Activated T-cell treated with anti-CD3 and anti-CD28 coated beads, Interleukin-2, amount 50 U/mL, for 72 hours (primary cell): ENCODE data around the gene INHA. TPM values are rescaled to one million over a fixed set of nuclear protein-coding genes. Genes with fewer than 3 reads are reported as not detected.
A peak's percentile ranks its signal among the peaks of the same experiment; 100 is the strongest.

Experiments used
- ATAC-seq, 2 donors: fragments of 150-1000 bp; cut with Tn5 transposase; replicated peaks in 1 of 2; 2 replicates each; pipeline ENCODE4 v1.10.0; 2021; ENCODE audit warnings: moderate library complexity in 2 of 2, mild to moderate bottlenecking in 1 of 2
- DNase-seq, 2 donors: peaks; one replicate each; pipeline ENCODE4 v3.0.0; 2021 to 2022; ENCODE audit warnings: mixed read lengths in 1 of 2
- H3K27ac Mint-ChIP-seq: one replicate; pipeline ENCODE4 v1.8.0; 2022; ENCODE audit warnings: mild to moderate bottlenecking, moderate library complexity, mixed read lengths
- H3K27me3 Mint-ChIP-seq: one replicate; pipeline ENCODE4 v1.8.0; 2022; ENCODE audit warnings: low read depth, mixed read lengths
- H3K36me3 Mint-ChIP-seq, 2 donors: one replicate each; pipeline ENCODE4 v1.8.0; 2022; ENCODE audit warnings: mixed read lengths in 2 of 2, mild to moderate bottlenecking in 1 of 2; ENCODE audit not compliant: insufficient read depth in 2 of 2
- H3K4me1 Mint-ChIP-seq: one replicate; pipeline ENCODE4 v1.8.0; 2022; ENCODE audit warnings: low read depth, mixed read lengths
- H3K4me3 Mint-ChIP-seq, 2 donors: one replicate each; pipeline ENCODE4 v1.8.0; 2022; ENCODE audit warnings: mild to moderate bottlenecking in 2 of 2, mixed read lengths in 2 of 2, moderate library complexity in 2 of 2
- H3K9me3 Mint-ChIP-seq, 2 donors: one replicate each; pipeline ENCODE4 v1.8.0; 2022; ENCODE audit warnings: mixed read lengths in 2 of 2
- total RNA-seq, 2 donors: library from RNA; stranded (reverse); gene quantifications; one replicate each; pipeline ENCODE4 v1.2.3, GENCODE V29; 2022

Gene INHA
- total RNA-seq, 2 donors from 2014 or later, result not detected

DNA sequence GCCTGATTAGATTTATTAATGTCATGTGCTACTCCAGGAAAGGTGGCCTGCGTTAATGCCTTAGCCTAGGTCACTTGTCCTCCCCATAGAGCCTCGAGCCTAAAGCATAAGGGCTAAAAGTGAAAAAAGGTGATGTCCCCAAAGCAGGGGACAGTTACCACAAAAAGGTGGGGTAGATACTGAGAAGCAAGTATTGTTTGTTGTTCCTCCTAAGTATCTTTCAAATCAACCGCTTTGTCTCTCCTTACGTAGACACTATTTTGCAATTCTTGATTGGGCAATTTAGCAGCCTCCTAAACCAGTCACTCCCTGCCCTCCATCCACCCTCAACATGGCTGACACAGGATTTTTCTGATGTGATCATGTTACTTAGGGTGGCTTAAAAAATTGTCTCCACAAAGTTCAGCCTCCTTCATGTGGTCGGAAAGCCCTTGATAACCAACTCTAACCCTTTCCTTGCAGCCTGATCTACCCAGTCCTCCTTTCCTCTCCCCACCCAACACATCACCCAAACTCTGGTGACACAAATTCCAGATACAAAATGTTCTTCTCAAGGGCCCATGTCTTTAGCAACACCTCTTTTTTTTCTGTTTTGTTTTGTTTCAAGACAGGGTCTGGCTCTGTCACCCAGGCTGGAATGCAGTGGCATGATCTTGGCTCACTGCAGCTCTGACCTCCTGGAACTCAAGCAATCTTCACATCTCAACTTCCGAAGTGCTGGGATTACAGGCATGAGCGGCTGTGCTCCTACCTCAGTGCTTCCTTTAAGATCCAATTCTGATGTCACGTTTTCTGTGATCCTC is 6.9 kb downstream of the INHA start:
- Mint-ChIP-seq H3K4me3 (no peak overlapping the region), H3K4me1 (no peaks in the 10 kb centered on the region), H3K27ac (no peak overlapping the region), H3K36me3 (no peaks in the 10 kb centered on the region), H3K27me3 (peaks cover 29% of the 10 kb centered on the region), H3K9me3 (no peaks in the 10 kb centered on the region)
- no peak for ATAC-seq
- DNase-seq, result no peak

DNA sequence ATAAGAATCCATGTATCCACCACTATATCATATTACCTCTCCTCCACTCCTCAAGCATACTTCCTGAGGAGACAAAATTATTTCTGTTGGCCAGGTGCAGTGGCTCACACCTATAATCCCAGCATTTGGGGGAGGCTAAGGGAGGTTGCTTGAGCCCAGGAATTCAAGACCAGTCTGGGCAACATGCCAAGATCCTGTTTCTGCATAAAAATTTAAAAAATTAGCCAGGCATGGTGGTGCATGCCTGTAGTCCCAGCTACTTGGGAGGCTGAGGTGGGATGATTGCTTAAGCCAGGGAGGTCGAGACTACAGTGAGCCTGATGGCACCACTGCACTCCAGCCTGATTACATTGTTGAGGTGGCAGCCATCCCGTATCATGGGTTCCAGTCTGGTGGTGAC is 9.2 kb downstream of the INHA start:
- H3K9me3 Mint-ChIP-seq, result no peaks in the 10 kb centered on the region
- peaks cover 26% of the 10 kb centered on the region for H3K27me3 Mint-ChIP-seq
- no peak overlapping the region for H3K27ac Mint-ChIP-seq
- no peak overlapping the region for H3K4me3 Mint-ChIP-seq
- no peaks in the 10 kb centered on the region for H3K4me1 Mint-ChIP-seq
- H3K36me3 Mint-ChIP-seq, result no peaks in the 10 kb centered on the region
- DNase-seq (no peak), ATAC-seq (no peak)

DNA sequence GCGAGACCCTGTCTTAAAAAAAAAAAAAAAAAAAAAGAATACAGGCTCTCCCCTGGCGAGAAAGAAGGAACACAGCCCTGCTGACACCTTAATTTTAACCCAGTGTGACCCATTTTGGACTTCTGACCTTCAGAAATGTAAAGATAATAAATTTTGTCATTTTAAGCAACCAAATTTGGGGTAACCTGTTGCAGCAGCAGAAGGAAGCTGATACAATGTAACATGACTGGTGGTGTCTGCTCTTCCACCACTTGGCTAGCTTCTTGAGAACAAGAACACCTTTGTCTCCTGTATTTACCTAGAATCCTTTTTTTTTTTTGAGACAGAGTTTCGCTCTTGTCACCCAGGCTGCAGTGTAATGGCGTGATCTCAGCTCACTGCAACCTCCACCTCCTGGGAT is 19.0 kb downstream of the INHA start:
- no peak overlapping the region for H3K27ac Mint-ChIP-seq
- H3K4me1 Mint-ChIP-seq, result no peaks in the 10 kb centered on the region
- ATAC-seq, result no peak
- no peak for DNase-seq
- H3K36me3 Mint-ChIP-seq, result no peaks in the 10 kb centered on the region
- no peak overlapping the region for H3K4me3 Mint-ChIP-seq
- peaks cover 15% of the 10 kb centered on the region for H3K27me3 Mint-ChIP-seq
- no peaks in the 10 kb centered on the region for H3K9me3 Mint-ChIP-seq

DNA sequence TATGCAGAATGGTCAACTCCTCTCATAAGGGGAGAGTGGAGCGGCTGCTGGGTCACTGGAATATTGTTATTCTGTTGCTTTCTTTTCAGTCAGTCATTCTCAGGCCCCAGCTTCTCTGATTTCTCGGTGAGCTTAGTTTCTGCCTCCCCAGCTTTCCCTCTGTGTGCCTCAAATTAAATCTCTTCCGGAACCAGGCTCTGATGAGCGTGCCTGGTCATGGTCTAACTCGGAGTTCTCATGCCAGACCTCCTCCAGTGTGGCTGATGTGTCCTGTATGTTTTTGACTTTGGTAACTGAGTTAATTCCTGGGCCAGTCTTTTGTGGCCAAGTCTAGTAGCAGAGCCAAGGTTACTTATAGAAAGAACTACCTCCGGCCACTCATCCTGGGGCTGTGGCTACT is 20.6 kb downstream of the INHA start:
- ATAC-seq (no peak), DNase-seq (no peak)
- H3K36me3 Mint-ChIP-seq, result no peaks in the 10 kb centered on the region
- no peaks in the 10 kb centered on the region for H3K9me3 Mint-ChIP-seq
- no peak overlapping the region for H3K4me3 Mint-ChIP-seq
- no peak overlapping the region for H3K27ac Mint-ChIP-seq
- peaks cover 9% of the 10 kb centered on the region for H3K27me3 Mint-ChIP-seq
- peaks cover 9% of the 10 kb centered on the region for H3K4me1 Mint-ChIP-seq

DNA sequence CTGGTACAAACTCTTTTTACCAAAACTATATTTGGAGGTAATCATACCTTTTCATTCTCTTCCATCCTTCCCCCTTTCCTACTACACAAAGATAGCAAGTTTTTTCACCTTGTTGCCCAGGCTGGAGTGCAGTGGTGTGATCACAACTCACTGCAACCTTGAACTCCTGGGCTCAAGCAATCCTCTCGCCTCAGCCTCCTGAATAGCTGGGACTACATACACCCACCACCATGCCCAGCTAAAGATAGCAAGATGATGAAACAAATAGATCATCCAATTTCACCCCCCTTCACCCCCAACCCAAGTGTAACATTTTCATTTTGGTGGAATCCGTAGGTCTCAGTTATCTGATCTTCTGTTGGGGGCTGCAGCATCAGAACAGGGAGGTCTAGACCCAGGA is 21.0 kb downstream of the INHA start:
- H3K4me3 Mint-ChIP-seq, result no peak overlapping the region
- ATAC-seq (no peak), DNase-seq (no peak)
- H3K4me1 Mint-ChIP-seq, result peaks cover 11% of the 10 kb centered on the region
- H3K27me3 Mint-ChIP-seq, result peaks cover 9% of the 10 kb centered on the region
- H3K36me3 Mint-ChIP-seq, result no peaks in the 10 kb centered on the region
- no peak overlapping the region for H3K27ac Mint-ChIP-seq
- no peaks in the 10 kb centered on the region for H3K9me3 Mint-ChIP-seq

DNA sequence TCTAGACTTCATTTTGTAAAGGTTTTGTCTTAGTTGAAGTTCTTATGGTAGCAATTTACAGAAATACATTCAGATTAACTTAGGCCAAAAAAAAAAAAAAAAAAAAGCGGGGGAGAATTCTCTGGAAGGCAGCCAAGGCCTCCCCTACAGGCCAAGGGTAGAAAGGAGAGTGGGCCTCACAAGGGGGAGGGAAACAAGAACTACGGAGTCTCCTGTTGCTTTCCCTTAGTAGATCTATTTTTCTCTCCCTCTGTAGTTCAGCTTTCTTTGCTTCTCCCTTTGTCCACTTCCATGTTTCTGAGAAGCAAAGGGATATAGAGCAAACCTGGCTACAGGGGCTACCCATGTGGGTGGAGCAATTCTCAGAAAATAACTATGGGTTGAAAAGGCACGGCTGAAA is 23.1 kb downstream of the INHA start:
- no peak overlapping the region for H3K27ac Mint-ChIP-seq
- peak overlapping the region in 1 of 2 donors; percentile 23 for H3K4me3 Mint-ChIP-seq
- peaks cover 9% of the 10 kb centered on the region for H3K27me3 Mint-ChIP-seq
- no peaks in the 10 kb centered on the region for H3K9me3 Mint-ChIP-seq
- no peak for ATAC-seq
- DNase-seq, result no peak
- H3K36me3 Mint-ChIP-seq, result no peaks in the 10 kb centered on the region
- peaks cover 25% of the 10 kb centered on the region for H3K4me1 Mint-ChIP-seq

DNA sequence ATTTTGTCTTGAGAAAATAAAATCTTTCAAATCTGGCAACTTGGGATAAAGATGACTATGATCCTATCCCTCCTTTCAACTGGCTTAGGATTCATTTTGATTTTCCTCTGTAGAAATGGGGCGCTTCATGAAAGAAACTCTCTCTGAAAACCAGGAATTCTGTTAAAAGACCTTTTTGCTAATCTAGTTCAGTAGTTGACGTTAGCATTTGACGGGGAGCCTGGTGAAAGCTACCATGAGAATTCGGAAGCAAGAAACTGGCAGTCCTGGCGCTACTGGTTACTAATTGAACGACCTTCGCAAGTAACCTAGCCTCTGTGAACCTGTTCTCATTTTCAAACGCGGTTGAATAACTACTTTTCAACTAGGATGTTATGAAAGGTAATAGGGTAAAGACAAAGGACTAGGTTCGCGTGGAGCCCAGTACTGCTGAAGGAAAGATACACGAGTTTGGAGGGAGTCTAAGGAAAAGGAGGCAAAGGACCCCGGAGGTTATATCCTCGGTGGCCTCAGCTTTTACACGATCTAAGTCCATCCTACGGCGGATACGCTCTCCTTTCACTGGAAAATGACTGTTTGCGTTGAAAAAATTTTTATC is 24.9 kb downstream of the INHA start:
- no peak for DNase-seq
- peaks cover 9% of the 10 kb centered on the region for H3K27me3 Mint-ChIP-seq
- peak overlapping the region; percentile 93 to 97 for H3K4me3 Mint-ChIP-seq
- ATAC-seq, result peak; percentile 1
- no peaks in the 10 kb centered on the region for H3K9me3 Mint-ChIP-seq
- no peaks in the 10 kb centered on the region for H3K36me3 Mint-ChIP-seq
- peaks cover 25% of the 10 kb centered on the region for H3K4me1 Mint-ChIP-seq
- H3K27ac Mint-ChIP-seq, result peak overlapping the region; percentile 79

DNA sequence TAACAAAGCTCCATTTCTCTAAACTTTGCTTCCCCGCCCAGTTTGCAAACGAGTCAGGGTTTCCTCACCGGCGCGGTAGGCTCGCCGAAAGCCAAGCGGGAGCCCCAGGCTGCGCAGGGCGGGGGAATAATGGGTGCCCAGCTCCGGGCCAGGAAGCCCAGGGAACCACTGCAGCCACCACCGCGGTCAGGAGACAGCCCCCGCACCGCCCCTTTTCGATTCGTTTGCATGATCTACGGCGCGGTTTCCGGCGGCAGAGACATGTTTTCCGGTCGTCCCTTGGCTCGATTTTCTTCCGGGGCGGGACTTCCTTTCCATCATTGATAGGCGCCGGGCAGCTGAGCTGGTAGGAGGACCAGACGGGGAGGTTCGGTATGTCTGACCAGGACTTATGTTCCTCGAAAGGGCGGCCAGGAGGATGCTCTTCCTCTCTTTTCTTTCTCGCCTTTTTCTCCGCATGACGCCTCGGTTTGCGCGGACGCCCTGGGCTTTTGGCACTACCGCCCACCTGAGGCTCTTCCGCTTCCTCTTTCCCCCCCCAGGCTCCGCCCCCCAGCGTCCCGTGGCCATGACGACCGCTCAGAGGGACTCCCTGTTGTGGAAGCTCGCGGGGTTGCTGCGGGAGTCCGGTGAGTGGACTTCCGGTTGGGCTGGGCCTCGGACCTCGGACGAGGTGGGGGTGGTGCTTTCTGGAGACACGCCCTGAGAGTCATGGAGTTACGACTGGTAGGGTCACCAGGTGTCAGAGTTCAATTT is 25.6 kb downstream of the INHA start, which contains the start of gene STK11IP:
TSS of gene STK11IP (plus strand) at position 306 of the 756 bp plus-strand sequence. CDS start at position 569, 263 bp downstream.
- Mint-ChIP-seq H3K36me3 (no peaks in the 10 kb centered on the region), H3K27ac (peak within 1 kb of the TSS; percentile 79), H3K4me3 (peak within 1 kb of the TSS; percentile 93 to 97), H3K9me3 (no peaks in the 10 kb centered on the region), H3K27me3 (peaks cover 9% of the 10 kb centered on the region), H3K4me1 (peaks cover 25% of the 10 kb centered on the region)
- peak; percentile 95 to 96 for ATAC-seq
- peak; percentile 93 to 95 for DNase-seq

DNA sequence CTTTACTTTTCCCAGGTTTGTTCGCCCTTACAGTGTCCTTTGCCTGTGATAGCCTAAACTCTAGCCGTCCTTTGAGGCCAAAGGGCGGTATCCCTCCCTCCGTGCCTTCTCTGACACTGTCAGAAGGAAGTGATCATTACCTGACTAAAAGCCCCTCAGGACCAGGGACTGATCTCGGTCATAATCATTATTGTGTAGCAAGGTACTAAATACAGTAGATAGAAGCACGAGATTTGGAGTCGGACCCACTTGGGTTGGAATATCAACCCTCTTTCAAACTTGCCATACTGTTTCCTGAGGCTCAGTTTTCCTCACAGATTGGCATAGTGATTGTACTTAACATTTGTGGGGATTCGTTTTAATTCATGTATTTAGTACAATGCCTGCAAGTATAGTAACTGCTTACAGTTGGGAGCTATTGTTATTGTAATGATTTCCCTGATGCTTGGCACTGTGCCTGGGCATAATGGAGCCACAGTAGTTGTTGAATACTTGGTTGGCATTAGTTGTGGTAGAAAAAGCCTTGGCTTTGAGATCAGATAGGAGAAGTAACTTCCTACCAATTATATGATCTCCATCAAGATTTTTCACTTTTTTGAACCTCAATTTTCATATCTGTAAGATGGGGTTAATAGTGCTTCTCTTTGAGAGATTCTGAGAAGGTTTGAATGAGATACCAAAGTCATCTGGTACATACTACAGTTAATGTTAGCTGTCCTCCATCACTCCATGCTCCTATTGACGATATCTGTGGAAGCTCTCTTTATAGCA is 26.4 kb downstream of the INHA start:
- no peaks in the 10 kb centered on the region for H3K9me3 Mint-ChIP-seq
- H3K4me3 Mint-ChIP-seq, result peak overlapping the region; percentile 93 to 97
- peaks cover 25% of the 10 kb centered on the region for H3K4me1 Mint-ChIP-seq
- H3K36me3 Mint-ChIP-seq, result no peaks in the 10 kb centered on the region
- ATAC-seq (no peak), DNase-seq (no peak)
- peaks cover 2% of the 10 kb centered on the region for H3K27me3 Mint-ChIP-seq
- H3K27ac Mint-ChIP-seq, result peak overlapping the region; percentile 79

DNA sequence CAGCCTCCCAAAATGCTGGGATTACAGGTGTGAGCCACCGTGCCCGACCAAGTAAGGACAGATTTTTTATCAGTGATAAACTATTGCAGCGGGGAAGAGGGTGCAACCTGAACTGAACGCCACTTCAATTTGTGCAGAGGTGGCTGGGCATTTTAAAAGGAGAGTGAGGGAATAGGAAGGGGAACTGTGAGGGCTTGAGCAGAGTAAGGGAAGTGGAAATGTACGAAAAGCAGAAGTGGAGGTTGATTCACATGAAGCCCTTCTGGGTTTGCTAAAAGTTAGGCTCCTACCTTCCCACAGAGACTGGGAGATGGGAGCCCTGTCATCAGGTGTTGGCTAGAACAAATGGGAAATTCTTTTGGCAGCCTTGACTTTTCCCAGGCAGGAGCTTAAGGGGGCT is 31.7 kb downstream of the INHA start:
- no peaks in the 10 kb centered on the region for H3K36me3 Mint-ChIP-seq
- H3K4me1 Mint-ChIP-seq, result peaks cover 8% of the 10 kb centered on the region
- no peaks in the 10 kb centered on the region for H3K27me3 Mint-ChIP-seq
- no peak overlapping the region for H3K27ac Mint-ChIP-seq
- no peak for DNase-seq
- no peak for ATAC-seq
- H3K4me3 Mint-ChIP-seq, result no peak overlapping the region
- no peaks in the 10 kb centered on the region for H3K9me3 Mint-ChIP-seq

DNA sequence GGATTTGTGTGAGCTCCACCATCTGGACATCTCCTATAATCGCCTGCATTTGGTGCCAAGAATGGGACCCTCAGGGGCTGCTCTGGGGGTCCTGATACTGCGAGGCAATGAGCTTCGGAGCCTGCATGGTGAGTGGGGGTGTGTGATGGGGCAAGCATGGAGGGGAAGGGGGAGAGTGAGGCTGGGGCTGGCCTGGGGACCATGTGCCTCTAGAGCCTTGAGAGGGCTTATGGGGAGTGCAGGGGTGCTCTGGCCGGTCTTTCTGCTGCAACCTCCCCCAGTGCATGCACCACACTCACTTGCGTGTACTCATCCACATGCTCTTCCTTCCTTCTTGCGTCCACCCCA is 33.5 kb downstream of the INHA start:
- no peak overlapping the region for H3K27ac Mint-ChIP-seq
- H3K36me3 Mint-ChIP-seq, result no peaks in the 10 kb centered on the region
- ATAC-seq (no peak), DNase-seq (no peak)
- no peaks in the 10 kb centered on the region for H3K27me3 Mint-ChIP-seq
- no peaks in the 10 kb centered on the region for H3K4me1 Mint-ChIP-seq
- no peaks in the 10 kb centered on the region for H3K9me3 Mint-ChIP-seq
- H3K4me3 Mint-ChIP-seq, result no peak overlapping the region

DNA sequence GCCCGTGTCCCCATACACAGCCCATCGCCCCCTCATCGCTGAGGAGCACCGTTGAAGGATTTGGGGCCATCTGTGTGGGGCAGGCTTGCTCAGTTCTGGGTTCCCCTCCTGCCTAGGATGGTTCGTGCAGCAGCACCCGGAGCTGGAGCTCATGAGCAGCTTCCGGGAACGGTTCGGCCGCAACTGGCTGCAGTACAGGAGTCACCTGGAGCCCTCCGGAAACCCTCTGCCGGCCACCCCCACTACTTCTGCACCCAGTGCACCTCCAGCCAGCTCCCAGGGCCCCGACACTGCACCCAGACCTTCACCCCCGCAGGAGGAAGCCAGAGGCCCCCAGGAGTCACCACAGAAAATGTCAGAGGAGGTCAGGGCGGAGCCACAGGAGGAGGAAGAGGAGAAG is 35.8 kb downstream of the INHA start:
- no peak overlapping the region for H3K27ac Mint-ChIP-seq
- no peaks in the 10 kb centered on the region for H3K27me3 Mint-ChIP-seq
- H3K4me1 Mint-ChIP-seq, result peaks cover 14% of the 10 kb centered on the region
- DNase-seq (no peak), ATAC-seq (no peak)
- H3K4me3 Mint-ChIP-seq, result no peak overlapping the region
- peaks cover 0 to 2% of the 10 kb centered on the region in 2 donors for H3K36me3 Mint-ChIP-seq
- H3K9me3 Mint-ChIP-seq, result no peaks in the 10 kb centered on the region
